Body of pancreas (tissue), 4 donors: ENCODE measurements around the gene ANKRD18B.
"Not testable (repeated sequence)": the region's sequence is repeated elsewhere in the genome, so short reads cannot be mapped to it uniquely, and the experiment has no call there.

ENCODE experiments used
- POLR2A ChIP-seq, 3 donors: fragments of 450-650 bp; IDR thresholded peaks; one replicate each; pipeline ENCODE4 v1.6.1; 2016; ENCODE audit warnings: antibody characterized with exemption in 3 of 3, mild to moderate bottlenecking in 2 of 3
- TF ChIP-seq, protein P1 (sequence below), 7 experiments: fragments of 450-650 bp in 4 of 7; fragments of 200-600 bp in 3 of 7; sonication (generic) in 3 of 7; IDR thresholded peaks; one replicate each; pipeline ENCODE4 v1.5.1; 2016 to 2019; ENCODE audit warnings: antibody characterized with exemption in 7 of 7

DNA sequence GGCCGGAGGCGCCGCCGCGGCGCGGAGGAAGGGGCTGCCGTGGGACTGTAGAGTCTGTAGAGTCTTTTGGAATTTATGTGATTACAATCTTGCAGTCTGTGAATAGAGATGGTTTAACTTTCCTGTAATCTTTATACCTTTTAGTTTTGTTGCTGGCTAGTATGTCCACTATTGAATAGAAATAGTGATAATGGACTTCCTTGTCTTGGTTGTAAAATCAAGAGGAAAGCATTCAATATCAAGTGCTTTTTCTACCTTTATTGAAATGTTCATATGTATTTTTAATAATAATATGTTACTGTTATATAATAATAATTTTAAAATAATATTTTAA is 12.9 kb upstream of the ANKRD18B start:
- TF ChIP-seq, protein P1, sequence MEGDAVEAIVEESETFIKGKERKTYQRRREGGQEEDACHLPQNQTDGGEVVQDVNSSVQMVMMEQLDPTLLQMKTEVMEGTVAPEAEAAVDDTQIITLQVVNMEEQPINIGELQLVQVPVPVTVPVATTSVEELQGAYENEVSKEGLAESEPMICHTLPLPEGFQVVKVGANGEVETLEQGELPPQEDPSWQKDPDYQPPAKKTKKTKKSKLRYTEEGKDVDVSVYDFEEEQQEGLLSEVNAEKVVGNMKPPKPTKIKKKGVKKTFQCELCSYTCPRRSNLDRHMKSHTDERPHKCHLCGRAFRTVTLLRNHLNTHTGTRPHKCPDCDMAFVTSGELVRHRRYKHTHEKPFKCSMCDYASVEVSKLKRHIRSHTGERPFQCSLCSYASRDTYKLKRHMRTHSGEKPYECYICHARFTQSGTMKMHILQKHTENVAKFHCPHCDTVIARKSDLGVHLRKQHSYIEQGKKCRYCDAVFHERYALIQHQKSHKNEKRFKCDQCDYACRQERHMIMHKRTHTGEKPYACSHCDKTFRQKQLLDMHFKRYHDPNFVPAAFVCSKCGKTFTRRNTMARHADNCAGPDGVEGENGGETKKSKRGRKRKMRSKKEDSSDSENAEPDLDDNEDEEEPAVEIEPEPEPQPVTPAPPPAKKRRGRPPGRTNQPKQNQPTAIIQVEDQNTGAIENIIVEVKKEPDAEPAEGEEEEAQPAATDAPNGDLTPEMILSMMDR (IDR thresholded peaks at IDR 0.05), result not testable (repeated sequence)
- TF ChIP-seq POLR2A (IDR thresholded peaks at IDR 0.05), result peak in 1 of 3 donors; percentile 42
